ENCODE measurements around the gene NPTXR.

DNA sequence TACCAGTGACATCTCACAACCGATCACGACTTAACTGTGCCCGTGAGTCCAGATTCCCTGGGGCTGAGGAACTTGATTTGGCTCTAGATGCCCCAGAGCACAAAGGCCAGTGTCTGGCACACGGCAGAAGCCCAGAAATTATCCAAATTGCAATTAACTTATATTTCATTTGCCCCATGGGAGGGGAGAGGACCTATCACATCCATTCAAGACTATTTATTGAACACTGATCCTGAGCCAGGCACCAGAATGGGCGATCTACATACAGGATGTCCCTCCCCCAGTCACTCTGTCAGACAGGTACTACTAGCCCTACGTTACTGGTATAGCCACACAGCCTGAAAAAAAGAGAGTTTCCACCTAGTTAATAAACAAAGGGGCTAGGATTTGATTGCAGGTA, 55.0 kb downstream of the NPTXR start:
- no peak for TF ChIP-seq CTCF (conservative IDR thresholded peaks at IDR 0.05; ENCODE audit: low read length)
- TF ChIP-seq EZH2phosphoT487 (IDR thresholded peaks at IDR 0.05; ENCODE audit: borderline replicate concordance, low read depth, low read length): no peak

All from OCI-LY7 (cell line).